GM18526 (cell line): ENCODE results near the gene UGT2B17.

Experiments
- POLR2A ChIP-seq: IDR thresholded peaks from 3 replicates; pipeline ENCODE4 v1.6.1; 2011; ENCODE audit not compliant: insufficient read length; ENCODE audit errors: extremely low read depth

The UGT2B17 gene

DNA sequence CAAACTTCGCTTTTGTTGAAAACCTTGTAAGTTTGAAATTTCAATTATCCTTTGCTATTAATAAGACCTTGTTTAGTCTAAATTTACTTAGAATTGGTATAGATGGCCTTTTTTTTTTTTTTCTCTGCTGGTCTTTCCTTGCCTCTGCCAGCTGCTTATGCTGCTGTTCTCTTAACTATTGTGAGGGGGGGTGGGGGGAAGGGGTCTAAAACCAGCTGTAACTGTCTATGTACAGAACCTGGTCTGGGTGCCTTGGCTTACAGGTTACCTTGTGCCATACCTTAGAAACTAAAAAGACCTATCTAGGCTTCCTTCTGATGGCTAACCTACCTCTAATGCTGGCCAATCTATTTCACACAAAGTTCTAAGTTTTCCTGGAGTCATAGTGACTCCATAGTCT, 1.0 kb downstream of the UGT2B17 start:
- no peak for TF ChIP-seq POLR2A

DNA sequence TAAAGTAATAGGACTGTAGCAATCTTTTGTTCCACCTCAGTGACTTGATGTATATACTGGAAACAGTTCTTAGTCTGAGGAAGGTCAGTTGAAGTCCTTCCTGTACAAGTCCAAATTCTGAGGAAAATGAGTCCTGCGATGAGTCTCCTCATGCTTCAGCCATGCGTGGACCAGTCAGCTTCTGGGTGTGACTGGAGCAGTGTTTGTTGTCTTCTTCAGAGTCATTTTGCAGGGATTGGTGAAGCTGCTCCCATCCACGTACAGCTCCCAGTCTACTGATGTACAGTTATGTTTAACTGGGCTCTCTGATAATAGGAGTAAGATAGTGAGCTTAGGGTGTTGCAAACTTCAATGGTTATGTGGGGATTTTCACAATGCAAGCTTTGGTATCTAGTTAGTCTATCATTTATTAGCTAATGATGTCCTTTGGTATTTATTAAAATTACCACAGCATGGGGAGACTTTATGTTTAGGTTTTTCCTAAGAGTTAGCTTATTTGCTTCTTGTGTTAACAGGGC, 3.4 kb downstream of the UGT2B17 start:
- TF ChIP-seq POLR2A, result no peak

DNA sequence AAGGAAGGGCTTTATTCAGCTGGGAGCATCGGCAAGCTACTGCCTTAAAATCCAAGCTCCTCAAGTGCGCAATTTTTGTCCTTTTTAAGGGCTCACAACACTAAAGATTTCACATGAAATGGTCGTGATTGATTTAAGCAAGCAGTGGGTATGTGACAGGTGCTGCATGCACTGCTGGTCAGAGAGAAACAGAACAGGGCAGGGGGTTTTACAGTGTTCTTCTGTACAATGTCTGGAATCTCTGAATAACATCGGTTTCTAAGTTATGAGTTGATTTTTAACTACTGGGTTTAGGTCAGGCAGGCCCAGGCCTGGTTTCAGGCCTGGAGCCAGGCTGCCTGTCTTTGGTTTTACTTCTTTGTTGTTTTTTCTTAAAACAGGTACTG, 6.0 kb downstream of the UGT2B17 start:
- TF ChIP-seq POLR2A, result no peak

DNA sequence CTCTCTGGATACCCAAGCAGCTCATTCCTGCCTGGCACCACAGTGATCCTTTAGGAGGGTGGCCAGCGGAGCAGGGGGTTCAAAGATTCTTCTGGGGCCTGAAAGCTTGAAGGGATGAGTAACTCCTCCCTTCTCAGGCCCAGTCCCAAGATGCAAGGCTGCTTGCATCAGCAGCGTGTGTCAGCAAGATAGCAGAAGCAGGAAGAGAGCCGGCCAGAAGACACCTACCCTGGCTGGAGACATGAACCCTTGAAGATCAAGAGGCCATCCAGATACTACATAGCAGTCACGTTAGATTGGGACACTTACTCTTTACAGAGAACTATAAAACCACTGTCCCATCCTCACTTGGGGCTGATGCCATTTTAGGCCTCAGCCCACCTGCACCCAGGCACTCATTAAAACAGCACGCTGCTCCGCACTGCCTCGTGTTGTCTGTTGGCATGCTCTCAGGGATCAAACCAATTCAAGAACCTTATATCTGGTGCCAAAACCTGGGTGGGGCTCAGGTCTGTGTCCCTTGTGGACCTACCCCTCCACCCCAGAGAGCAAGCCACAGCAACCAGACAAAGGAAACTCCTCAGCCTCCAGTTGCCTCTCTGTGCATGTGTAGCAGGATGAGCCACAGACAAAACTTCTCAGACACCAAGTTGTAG, 6.5 kb downstream of the UGT2B17 start:
- no peak for TF ChIP-seq POLR2A

DNA sequence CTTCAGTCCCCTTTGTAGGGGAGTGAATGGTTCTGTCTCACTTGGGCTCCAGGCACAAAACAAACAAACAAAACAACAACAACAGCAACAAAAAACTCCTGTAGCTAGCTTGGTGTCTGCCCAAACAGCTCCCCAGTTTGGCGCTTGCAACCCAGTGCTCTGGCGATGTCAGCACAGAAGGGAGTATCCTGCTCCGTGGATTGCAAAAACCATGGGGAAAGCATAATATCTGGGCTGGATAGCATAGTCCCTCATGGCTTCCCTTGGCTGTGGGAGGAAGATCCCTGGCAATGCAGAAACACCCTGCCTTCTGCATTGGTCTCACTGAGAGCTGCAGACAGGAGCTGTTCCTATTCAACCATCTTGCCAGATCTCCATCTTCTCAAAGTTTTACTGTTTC, 39.7 kb downstream of the UGT2B17 start:
- TF ChIP-seq POLR2A, result no peak

DNA sequence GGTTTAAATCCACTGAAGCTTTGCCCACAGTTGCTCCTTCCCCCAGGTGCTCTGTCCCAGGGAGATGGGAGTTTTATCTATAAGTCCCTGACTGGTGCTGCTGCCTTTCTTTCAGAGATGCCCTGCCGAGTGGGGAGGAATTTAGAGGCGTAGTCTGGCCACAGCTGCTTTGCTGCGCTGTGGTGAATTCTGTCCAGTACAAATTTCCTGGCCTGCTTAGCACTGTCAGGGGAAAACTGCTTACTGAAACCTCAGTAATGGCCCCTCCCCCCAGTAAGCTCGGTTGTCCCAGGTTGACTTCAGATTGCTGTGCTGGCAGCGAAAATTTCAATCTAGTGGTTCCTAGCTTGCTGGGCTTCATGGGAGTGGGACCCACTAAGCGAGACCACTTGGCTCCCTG, 40.1 kb downstream of the UGT2B17 start:
- no peak for TF ChIP-seq POLR2A

DNA sequence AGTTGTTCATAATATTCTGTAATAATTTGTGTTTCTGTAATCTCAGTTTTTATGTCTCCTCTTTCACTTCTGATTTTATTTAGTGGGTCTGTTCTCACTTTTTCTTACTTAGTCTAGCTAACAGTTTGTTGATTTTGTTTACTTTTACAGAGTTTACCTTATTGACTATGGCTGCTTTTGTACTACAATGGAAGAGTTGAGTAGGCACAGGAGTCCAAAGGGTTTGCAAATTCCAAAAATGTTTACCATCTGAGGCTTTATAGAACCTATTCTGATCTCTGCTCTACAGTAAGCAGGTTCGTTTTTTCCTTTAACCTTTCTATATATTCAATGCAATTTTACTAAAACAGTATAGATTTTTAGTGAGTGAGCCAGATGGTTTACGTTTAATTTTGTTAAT, 55.1 kb downstream of the UGT2B17 start:
- TF ChIP-seq POLR2A, result no peak

DNA sequence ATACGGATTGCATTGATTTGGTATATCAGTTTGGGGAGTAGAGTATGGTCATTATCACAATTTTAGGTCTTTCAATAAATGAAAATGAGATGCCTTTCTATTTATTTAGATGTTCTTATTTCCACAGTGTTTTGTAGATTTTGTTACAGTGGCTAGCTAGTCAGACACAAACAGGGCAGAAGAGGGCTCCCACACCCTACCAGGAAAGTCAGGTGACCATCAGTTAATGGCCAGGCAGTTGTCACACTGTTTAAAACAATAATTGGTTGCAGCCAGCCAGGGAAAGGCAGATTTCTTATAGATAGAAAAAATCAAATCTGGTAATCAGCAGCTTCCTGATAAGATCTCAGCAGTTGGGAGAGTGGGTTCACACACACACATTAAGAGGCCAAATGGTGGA, 57.2 kb downstream of the UGT2B17 start:
- no peak for TF ChIP-seq POLR2A

DNA sequence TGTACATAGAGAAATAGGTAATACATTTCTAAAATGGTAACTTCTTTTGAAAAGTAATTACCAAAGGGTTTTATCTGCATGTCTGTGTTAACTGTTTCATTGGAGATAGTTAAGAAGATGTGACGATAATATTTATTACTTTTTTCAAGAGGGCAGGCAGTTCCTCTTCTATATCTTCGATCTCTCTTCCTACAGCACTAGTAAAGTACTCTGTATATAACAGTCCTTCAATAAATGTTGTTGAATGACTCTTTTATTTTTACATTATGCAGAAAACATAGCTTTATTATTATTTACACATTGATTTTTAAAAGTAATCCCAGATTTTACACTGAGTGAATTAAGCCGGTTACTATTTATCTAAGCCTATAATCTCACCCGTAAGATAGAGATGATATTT, 77.1 kb downstream of the UGT2B17 start:
- no peak for TF ChIP-seq POLR2A

DNA sequence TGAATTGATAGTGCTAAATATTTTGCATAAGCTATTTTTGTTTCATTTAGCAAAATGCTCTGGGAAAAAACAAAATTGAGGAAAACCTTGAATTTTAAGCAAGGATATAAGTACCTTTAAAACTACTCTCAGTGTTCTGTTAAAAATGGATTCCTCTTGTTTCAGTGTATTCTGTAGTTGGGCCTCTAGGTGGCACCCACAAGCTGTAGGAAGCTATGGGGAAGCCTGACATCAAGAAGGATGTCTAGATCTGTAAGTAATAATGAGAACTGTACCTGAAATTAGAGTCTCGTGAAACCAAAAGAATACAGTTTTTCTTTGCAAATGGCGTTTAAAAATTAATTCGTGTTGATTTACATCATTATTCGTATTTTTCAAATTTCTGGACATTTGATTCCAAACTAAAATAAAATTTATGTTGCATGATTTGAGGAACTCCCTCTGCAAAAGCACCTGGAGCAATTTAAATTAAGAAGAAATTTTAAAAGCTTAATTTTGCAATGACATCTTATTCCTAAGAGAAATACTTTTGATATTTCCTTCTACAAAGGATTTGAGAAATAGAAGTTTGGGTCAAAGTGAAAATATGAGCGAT, 77.6 kb downstream of the UGT2B17 start:
- TF ChIP-seq POLR2A, result no peak

DNA sequence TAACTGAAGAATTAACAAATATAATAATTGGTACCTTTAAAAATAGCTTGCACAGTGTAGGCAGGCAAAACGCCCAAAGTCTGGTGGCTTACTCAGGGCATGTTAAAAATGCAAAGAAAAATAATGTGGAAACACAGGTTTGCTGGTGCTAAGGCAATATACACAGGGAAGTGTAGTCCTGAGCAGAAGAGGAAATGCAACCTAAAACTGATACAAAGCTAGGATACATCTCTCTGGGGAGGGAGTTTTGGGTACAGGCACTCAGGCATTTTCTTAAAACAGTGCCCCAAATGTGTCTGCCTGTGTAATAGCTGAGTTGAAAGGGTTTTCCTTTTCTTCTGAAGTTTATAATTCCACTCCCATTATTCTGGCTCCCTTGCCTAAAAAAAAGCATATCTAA, 81.4 kb downstream of the UGT2B17 start:
- TF ChIP-seq POLR2A, result no peak

DNA sequence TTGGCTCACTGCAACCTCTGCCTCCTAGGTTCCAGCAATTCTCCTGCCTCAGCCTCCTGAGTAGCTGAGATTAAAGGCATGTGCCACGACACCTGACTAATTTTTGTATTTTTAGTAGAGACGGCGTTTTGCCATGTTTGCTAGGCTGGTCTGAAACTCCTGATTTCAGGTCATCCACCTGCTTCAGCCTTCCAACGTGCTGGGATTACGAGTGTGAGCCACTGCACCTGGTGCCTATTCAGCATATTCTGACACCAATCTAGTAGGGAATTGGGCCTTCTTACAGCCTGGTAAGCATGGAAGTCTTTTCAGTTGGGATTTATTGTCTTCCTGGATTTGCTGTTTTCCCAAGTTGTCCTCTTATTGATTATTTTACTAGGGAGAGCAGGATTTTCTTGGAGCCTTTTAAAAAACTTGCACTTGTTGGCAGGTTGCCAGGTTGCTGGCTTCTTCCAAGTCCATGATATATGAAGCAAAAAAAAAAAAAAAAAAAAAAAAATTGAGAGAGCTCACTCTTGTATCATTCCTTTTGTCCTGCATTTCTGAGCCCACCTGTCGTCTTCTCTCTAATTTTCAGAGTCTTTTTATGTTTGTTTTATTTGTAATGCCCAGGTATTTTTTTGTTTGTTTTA, 85.2 kb downstream of the UGT2B17 start:
- no peak for TF ChIP-seq POLR2A

DNA sequence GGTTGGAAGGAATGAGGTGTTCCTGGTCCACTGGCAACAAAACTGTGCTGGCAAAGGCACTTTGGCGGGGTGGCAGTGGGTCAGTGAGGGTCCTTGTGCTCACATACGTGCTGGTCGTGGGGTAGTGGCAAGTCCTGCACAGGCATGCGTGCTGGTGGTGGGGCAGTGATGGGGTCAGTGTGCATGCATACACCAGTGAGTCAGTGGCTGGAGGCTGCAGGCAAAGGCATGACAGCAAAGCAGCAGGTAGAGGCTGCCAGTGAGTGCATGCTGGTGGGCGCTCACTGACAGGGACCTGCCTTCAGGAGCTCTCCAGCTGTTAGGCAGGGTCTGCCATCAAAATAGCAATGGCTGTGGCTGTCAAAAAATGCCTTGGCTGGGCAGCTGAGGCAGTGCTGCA, 86.8 kb downstream of the UGT2B17 start:
- no peak for TF ChIP-seq POLR2A
